IMR-90 (cell line): Measurements from ENCODE around the gene CDS2. TPM values are rescaled to one million over a fixed set of nuclear protein-coding genes. Genes with fewer than 3 reads are reported as not detected.

ENCODE experiments used
- ATAC-seq: fragments of 200-7000 bp; cut with Tn5 transposase; 2 replicates; pipeline ENCODE4 v1.9.1; 2020; ENCODE audit warnings: low read depth, mild to moderate bottlenecking, moderate library complexity
- BruUV-seq: library from RNA; stranded (reverse); fragments of 400-500 nt; replicated peaks from 2 replicates; lab custom pipeline; 2021; lab: Mats Ljungman, UMichigan
- CTCF ChIA-PET: fragments of 300-600 bp; formaldehyde crosslinking; extraction: SDS; loops from one replicate; lab custom pipeline; 2021; ENCODE audit warnings: antibody characterized with exemption; lab: Yijun Ruan, JAX
- POLR2A ChIA-PET: fragments of 300-600 bp; sonication (Branson Sonifier 250); formaldehyde crosslinking; loops from one replicate; lab custom pipeline; 2022; ENCODE audit warnings: antibody characterized with exemption; ENCODE audit not compliant: unreplicated experiment; lab: Charles Lee
- DNase-seq: peaks from one replicate; pipeline ENCODE4 v3.0.0; 2013
- H2AFZ ChIP-seq: replicated peaks from 2 replicates; pipeline ENCODE3; 2013; ENCODE audit warnings: low read length, mild to moderate bottlenecking; ENCODE audit not compliant: poor library complexity
- H2AK5ac ChIP-seq: 2 replicates; pipeline ENCODE4 v1.6.1; 2013; ENCODE audit warnings: low read depth, low read length, inconsistent platforms
- H2AK9ac ChIP-seq: replicated peaks from 2 replicates; pipeline ENCODE3; 2013; ENCODE audit warnings: mild to moderate bottlenecking, low read depth, low read length, moderate library complexity; ENCODE audit not compliant: poor library complexity
- H2BK120ac ChIP-seq: 2 replicates; pipeline ENCODE4 v1.6.1; 2013; ENCODE audit warnings: low read depth, low read length, inconsistent platforms
- H2BK15ac ChIP-seq: 3 replicates; pipeline ENCODE4 v1.6.1; 2013; ENCODE audit warnings: low read depth, low read length, inconsistent platforms
- H2BK20ac ChIP-seq: 2 replicates; pipeline ENCODE4 v1.6.1; 2013; ENCODE audit warnings: low read depth, mild to moderate bottlenecking, inconsistent platforms, low read length, moderate library complexity
- H2BK5ac ChIP-seq: 2 replicates; pipeline ENCODE4 v1.6.1; 2013; ENCODE audit warnings: mild to moderate bottlenecking, low read depth, low read length, inconsistent platforms; ENCODE audit not compliant: poor library complexity, severe bottlenecking
- H3K14ac ChIP-seq: replicated peaks from 2 replicates; pipeline ENCODE4 v1.6.1; 2013; ENCODE audit warnings: low read depth, low read length, inconsistent platforms
- H3K18ac ChIP-seq: 2 replicates; pipeline ENCODE4 v1.6.1; 2013; ENCODE audit warnings: low read depth, low read length, control low read depth
- H3K23ac ChIP-seq: 2 replicates; pipeline ENCODE4 v1.6.1; 2013; ENCODE audit warnings: low read depth, low read length, inconsistent platforms
- H3K27ac ChIP-seq: 2 replicates; pipeline ENCODE4 v1.5.1; 2013; ENCODE audit warnings: mild to moderate bottlenecking, control low read depth, low read length; ENCODE audit not compliant: insufficient read depth
- H3K27me3 ChIP-seq: 2 replicates; pipeline ENCODE4 v1.6.1; 2013; ENCODE audit warnings: low read length; ENCODE audit not compliant: control insufficient read depth, insufficient read depth
- H3K36me3 ChIP-seq: 2 replicates; pipeline ENCODE4 v1.6.1; 2013; ENCODE audit warnings: low read length, mixed read lengths; ENCODE audit not compliant: control insufficient read depth, insufficient read depth
- H3K4ac ChIP-seq: 2 replicates; pipeline ENCODE4 v1.6.1; 2013; ENCODE audit warnings: low read depth, low read length, inconsistent platforms
- H3K4me1 ChIP-seq: 2 replicates; pipeline ENCODE4 v1.6.1; 2013; ENCODE audit warnings: low read length, mixed read lengths; ENCODE audit not compliant: control insufficient read depth, insufficient read depth
- H3K4me2 ChIP-seq: 2 replicates; pipeline ENCODE4 v1.6.1; 2013; ENCODE audit warnings: low read depth, mild to moderate bottlenecking, control low read depth, low read length, moderate library complexity
- H3K4me3 ChIP-seq: 2 replicates; pipeline ENCODE4 v1.5.1; 2013; ENCODE audit warnings: low read depth, mild to moderate bottlenecking, control low read depth, low read length, moderate library complexity; ENCODE audit not compliant: insufficient read depth
- H3K56ac ChIP-seq: 2 replicates; pipeline ENCODE4 v1.6.1; 2013; ENCODE audit warnings: low read length, inconsistent platforms; ENCODE audit not compliant: insufficient read depth; ENCODE audit errors: extremely low read depth
- H3K79me1 ChIP-seq, 2 experiments: 2 replicates each; pipeline ENCODE4 v1.6.1; 2013; ENCODE audit warnings: low read length in 2 of 2, inconsistent platforms in 1 of 2, low read depth in 1 of 2
- H3K9ac ChIP-seq: 2 replicates; pipeline ENCODE4 v1.6.1; 2013; ENCODE audit warnings: low read depth, low read length, control low read depth
- H3K9me1 ChIP-seq: 2 replicates; pipeline ENCODE4 v1.6.1; 2013; ENCODE audit warnings: low read length, inconsistent platforms; ENCODE audit not compliant: insufficient read depth
- H3K9me3 ChIP-seq: 2 replicates; pipeline ENCODE4 v1.6.1; 2013; ENCODE audit warnings: low read length; ENCODE audit not compliant: control insufficient read depth, insufficient read depth
- H4K20me1 ChIP-seq: 2 replicates; pipeline ENCODE4 v1.6.1; 2013; ENCODE audit warnings: low read length, inconsistent platforms; ENCODE audit not compliant: insufficient read depth
- H4K5ac ChIP-seq: 2 replicates; pipeline ENCODE4 v1.6.1; 2013; ENCODE audit warnings: mild to moderate bottlenecking, low read depth, low read length, control low read depth
- H4K8ac ChIP-seq, 2 experiments: 2 replicates each; pipeline ENCODE4 v1.6.1; 2013; ENCODE audit warnings: low read depth in 2 of 2, low read length in 2 of 2, control low read depth in 1 of 2, inconsistent platforms in 1 of 2
- H4K91ac ChIP-seq: 2 replicates; pipeline ENCODE4 v1.6.1; 2013; ENCODE audit warnings: low read depth, low read length, inconsistent platforms; ENCODE audit not compliant: insufficient read depth
- BHLHE40 ChIP-seq: fragments of 150-350 bp; IDR thresholded peaks from 2 replicates; pipeline ENCODE4 v1.6.1; 2016; ENCODE audit warnings: mild to moderate bottlenecking, low read depth, low read length
- RFX5 ChIP-seq: IDR thresholded peaks from 2 replicates; pipeline ENCODE4 v1.8.0; 2012; ENCODE audit warnings: low read depth, mild to moderate bottlenecking, low read length, moderate library complexity
- WGBS, 2 experiments: methylation state at CpG; one replicate each; pipeline versions ENCODE4 v1.1.5 to v1.1.7; 2013; ENCODE audit warnings: missing lambda C conversion rate in 2 of 2; ENCODE audit not compliant: insufficient read length in 1 of 2; ENCODE audit errors: extremely low coverage in 2 of 2; 5-methylcytosine and 5-hydroxymethylcytosine counted together
- dilution Hi-C: fragments of 300-500 bp; cut with HindIII; formaldehyde crosslinking; loops from one replicate; pipeline ENCODE4 v1.14.3; 2018; ENCODE audit warnings: low sequenced_read_pairs; ENCODE audit not compliant: unreplicated experiment
- in situ Hi-C: fragments of 300-500 bp; cut with MboI; formaldehyde crosslinking; loops from 3 replicates; pipeline ENCODE4 v1.14.3; 2019; ENCODE audit warnings: low sequenced_read_pairs, inconsistent platforms, mixed read lengths
- intact Hi-C: fragments of 100-400 bp; cut with micrococcal nuclease; formaldehyde crosslinking; loops from 2 replicates; pipeline ENCODE4 v1.10.0; 2022
- polyA plus RNA-seq, 3 experiments: library from polyadenylated mRNA; depleted of rRNA; stranded (reverse); fragments of >200 nt; gene quantifications; 2 replicates each; pipeline ENCODE4 v1.2.3, GENCODE V29; 2012; ENCODE audit warnings: low replicate concordance in 1 of 3
- total RNA-seq: library from RNA; depleted of rRNA; stranded (reverse); fragments of >200 nt; gene quantifications from 2 replicates; pipeline ENCODE4 v1.2.3, GENCODE V29; 2012

CDS2 gene
- total and polyA plus RNA-seq, 2 of the 4 experiments (the other 2 are of a cell fraction), result 17.0 to 47.1 TPM

DNA sequence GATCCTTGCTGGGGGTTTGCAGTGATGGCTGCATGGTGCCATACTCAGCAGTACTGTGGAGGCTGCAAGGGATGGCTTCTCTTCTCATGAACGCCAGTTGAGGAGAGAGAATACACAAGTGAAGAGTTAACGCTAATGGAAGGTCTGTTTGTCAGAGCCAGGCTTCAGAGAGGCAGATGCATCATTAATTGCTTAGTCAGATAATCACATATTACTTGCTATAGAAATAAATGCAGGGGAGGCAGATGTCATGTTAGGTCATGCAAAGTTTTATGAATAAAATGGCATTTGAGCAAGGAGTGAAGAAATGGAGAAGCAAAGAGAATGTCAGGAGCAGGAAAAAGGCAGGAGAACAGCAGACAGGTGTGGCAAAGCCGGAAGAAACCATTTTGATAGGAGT lies 51.2 kb downstream of the CDS2 start:
- Histone ChIP-seq H4K5ac (no peak overlapping the region), H2BK120ac (no peak overlapping the region), H3K4me1 (peaks cover 10% of the 10 kb centered on the region), H2BK15ac (no peak overlapping the region), H3K18ac (no peak overlapping the region), H3K27ac (no peak overlapping the region), H3K79me1 (peaks cover 20 to 56% of the 10 kb centered on the region in 2 experiments), H3K36me3 (peaks cover 28% of the 10 kb centered on the region), H2AK9ac (no peak overlapping the region), H3K9ac (no peak overlapping the region), H2AFZ (no peak overlapping the region), H3K4me3 (no peak overlapping the region), H3K4me2 (no peak overlapping the region), H3K4ac (no peak overlapping the region), H2AK5ac (no peak overlapping the region), H3K56ac (no peak overlapping the region), H3K14ac (no peak overlapping the region), H2BK5ac (no peak overlapping the region), H4K8ac (no peak overlapping the region), H4K91ac (no peak overlapping the region), H3K9me1 (peaks cover 11% of the 10 kb centered on the region), H4K20me1 (peaks cover 11% of the 10 kb centered on the region; the same call in 1 of the 2 replicates), H2BK20ac (no peak overlapping the region), H3K9me3 (no peaks in the 10 kb centered on the region), H3K27me3 (no peaks in the 10 kb centered on the region), H3K23ac (no peak overlapping the region)
- WGBS, 2 experiments, result 83% methylated on average over 1 of the region's 3 CpGs; no CpG with 5 or more reads in 1 of the 2 experiments
- intact Hi-C loops (no loop called here), dilution Hi-C loops (no loop called here), in situ Hi-C loops (no loop called here)
- CTCF ChIA-PET, result interaction anchor here (0.8 kb wide), 1 partner anchor 51 kb away, joined by 3 read pairs; the partner anchor contains the start of gene CDS2
- TF ChIP-seq RFX5 (no peak), BHLHE40 (no peak)
- DNase-seq (no peak), ATAC-seq (no peak)
- POLR2A ChIA-PET, result no interaction called here
- no TSS peak for BruUV-seq
